ENCODE data around the gene CCDC180. TPM values are rescaled to one million over a fixed set of nuclear protein-coding genes. Genes with fewer than 3 reads are reported as not detected.

The CCDC180 gene
- total RNA-seq, 1 experiment from 2014 or later = 0.34 TPM

DNA sequence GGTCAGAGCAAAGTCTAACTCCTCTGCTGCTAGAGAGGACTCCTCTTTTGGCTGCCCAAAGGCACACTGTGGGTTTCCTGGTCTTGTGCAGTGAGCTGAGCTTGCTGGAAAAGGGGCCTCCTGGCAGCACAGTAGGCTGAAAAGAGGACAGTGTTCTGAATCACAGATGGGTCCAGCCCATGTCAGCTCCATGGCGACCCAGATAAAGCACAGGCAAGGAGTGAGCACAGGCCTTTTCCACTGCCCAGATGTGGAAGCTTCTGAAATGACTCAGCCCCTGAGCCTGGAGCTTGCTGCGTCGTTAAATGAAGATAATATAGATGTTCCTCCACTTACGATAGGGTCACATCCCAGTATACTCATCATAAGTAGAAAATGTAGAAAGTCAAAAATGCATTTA, 8.1 kb downstream of the CCDC180 start:
- no TSS peak for BruUV-seq (replicated peaks)
- no peak for DNase-seq (ENCODE audit: low spot score)
- intact Hi-C loops (cut with micrococcal nuclease; ENCODE audit: unreplicated experiment) = no loop called here
- Histone ChIP-seq H3K27me3 (replicated peaks; ENCODE audit: insufficient read depth, low read depth, low read length, poor library complexity) (no peaks in the 10 kb centered on the region), H3K4me1 (ENCODE audit: insufficient read depth, low read length, poor library complexity, severe bottlenecking) (no peaks in the 10 kb centered on the region), H3K4me3 (ENCODE audit: low read depth, low read length, poor library complexity, severe bottlenecking) (no peak overlapping the region), H3K27ac (ENCODE audit: low read depth, low read length, poor library complexity, severe bottlenecking) (no peak overlapping the region), H3K36me3 (ENCODE audit: insufficient read depth, low read length, poor library complexity, severe bottlenecking) (no peaks in the 10 kb centered on the region), H3K9me3 (ENCODE audit: low read depth, low read length, poor library complexity, severe bottlenecking) (no peaks in the 10 kb centered on the region)
- ChIA-PET POLR2A (ENCODE audit: low non-redundant PET) (no interaction called here), CTCF (no interaction called here)
- TF ChIP-seq EZH2 (IDR thresholded peaks at IDR 0.05; ENCODE audit: borderline replicate concordance, low read depth, low read length, poor library complexity, severe bottlenecking) = no peak
- no peak for TF ChIP-seq CTCF (conservative IDR thresholded peaks at IDR 0.05; ENCODE audit: low read depth, low read length)

- Histone ChIP-seq H3K27me3 (replicated peaks; ENCODE audit: insufficient read depth, low read depth, low read length, poor library complexity) (no peaks in the 10 kb centered on the region), H3K9me3 (ENCODE audit: low read depth, low read length, poor library complexity, severe bottlenecking) (no peaks in the 10 kb centered on the region), H3K27ac (ENCODE audit: low read depth, low read length, poor library complexity, severe bottlenecking) (no peak overlapping the region), H3K36me3 (ENCODE audit: insufficient read depth, low read length, poor library complexity, severe bottlenecking) (no peaks in the 10 kb centered on the region), H3K4me3 (ENCODE audit: low read depth, low read length, poor library complexity, severe bottlenecking) (no peak overlapping the region), H3K4me1 (ENCODE audit: insufficient read depth, low read length, poor library complexity, severe bottlenecking) (no peaks in the 10 kb centered on the region)
- intact Hi-C loops (cut with micrococcal nuclease; ENCODE audit: unreplicated experiment) = no loop called here
- ChIA-PET POLR2A (ENCODE audit: low non-redundant PET) (no interaction called here), CTCF (no interaction called here)
- TF ChIP-seq CTCF (conservative IDR thresholded peaks at IDR 0.05; ENCODE audit: low read depth, low read length) (no peak), EZH2 (IDR thresholded peaks at IDR 0.05; ENCODE audit: borderline replicate concordance, low read depth, low read length, poor library complexity, severe bottlenecking) (no peak)
- DNase-seq (ENCODE audit: low spot score) = no peak
- no TSS peak for BruUV-seq (replicated peaks)
These were observed 9.4 kb downstream of the CCDC180 start for GRCh38 chr9:97316904-97317303.

GRCh38 chr9:97318433-97318832, 11.0 kb downstream of the CCDC180 start:
- no peak for TF ChIP-seq EZH2 (IDR thresholded peaks at IDR 0.05; ENCODE audit: borderline replicate concordance, low read depth, low read length, poor library complexity, severe bottlenecking)
- TF ChIP-seq CTCF (conservative IDR thresholded peaks at IDR 0.05; ENCODE audit: low read depth, low read length) = no peak

More at GRCh38 chr9:97318433-97318832, 11.0 kb downstream of the CCDC180 start:
- no peaks in the 10 kb centered on the region for H3K9me3 ChIP-seq (ENCODE audit: low read depth, low read length, poor library complexity, severe bottlenecking)
- no peak for DNase-seq (ENCODE audit: low spot score)
- POLR2A ChIA-PET (ENCODE audit: low non-redundant PET) = no interaction called here
- H3K36me3 ChIP-seq (ENCODE audit: insufficient read depth, low read length, poor library complexity, severe bottlenecking) = no peaks in the 10 kb centered on the region
- no peak overlapping the region for H3K4me3 ChIP-seq (ENCODE audit: low read depth, low read length, poor library complexity, severe bottlenecking)
- no peak overlapping the region for H3K27ac ChIP-seq (ENCODE audit: low read depth, low read length, poor library complexity, severe bottlenecking)
- no peaks in the 10 kb centered on the region for H3K4me1 ChIP-seq (ENCODE audit: insufficient read depth, low read length, poor library complexity, severe bottlenecking)
- intact Hi-C loops (cut with micrococcal nuclease; ENCODE audit: unreplicated experiment) = no loop called here
- CTCF ChIA-PET = no interaction called here
- H3K27me3 ChIP-seq (replicated peaks; ENCODE audit: insufficient read depth, low read depth, low read length, poor library complexity) = no peaks in the 10 kb centered on the region
- BruUV-seq (replicated peaks) = no TSS peak
